D721Med (cell line): ENCODE results near the gene HTR2C.
A peak's percentile ranks its signal among the peaks of the same experiment; 100 is the strongest.

Experiments used
- DNase-seq: peaks from one replicate; pipeline ENCODE4 v3.0.0; 2011; ENCODE audit warnings: low spot score; ENCODE audit not compliant: insufficient read length
- FAIRE-seq: peaks from 2 replicates; lab custom pipeline; 2011; peaks lifted over from hg19 to GRCh38; lab: Jason Lieb, UNC
- TF ChIP-seq, protein P1 (sequence below): IDR thresholded peaks from 2 replicates; pipeline ENCODE4 v1.5.1; 2012; ENCODE audit warnings: mild to moderate bottlenecking, control low read depth; ENCODE audit not compliant: insufficient read depth; ENCODE audit errors: missing control alignments

The HTR2C gene

DNA sequence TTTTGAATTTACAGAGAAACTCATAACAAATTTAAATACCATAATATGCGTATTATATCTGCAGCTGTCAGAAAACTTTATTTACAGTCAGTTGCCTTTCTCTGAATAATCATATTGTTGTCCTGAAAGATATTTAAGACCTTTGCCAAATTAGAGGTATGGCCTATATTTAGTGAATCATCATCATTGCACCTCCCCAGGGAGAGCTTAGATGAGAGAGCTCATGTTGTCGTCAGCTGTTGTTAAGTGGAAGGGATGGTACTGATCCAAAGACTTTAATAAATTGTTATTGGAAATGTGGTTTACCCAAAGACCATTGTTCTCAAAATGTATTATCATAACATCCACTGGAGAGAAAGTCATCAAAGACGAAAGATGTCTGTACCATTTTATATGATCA lies 128.6 kb downstream of the HTR2C start:
- DNase-seq (no peak), FAIRE-seq (no peak)

DNA sequence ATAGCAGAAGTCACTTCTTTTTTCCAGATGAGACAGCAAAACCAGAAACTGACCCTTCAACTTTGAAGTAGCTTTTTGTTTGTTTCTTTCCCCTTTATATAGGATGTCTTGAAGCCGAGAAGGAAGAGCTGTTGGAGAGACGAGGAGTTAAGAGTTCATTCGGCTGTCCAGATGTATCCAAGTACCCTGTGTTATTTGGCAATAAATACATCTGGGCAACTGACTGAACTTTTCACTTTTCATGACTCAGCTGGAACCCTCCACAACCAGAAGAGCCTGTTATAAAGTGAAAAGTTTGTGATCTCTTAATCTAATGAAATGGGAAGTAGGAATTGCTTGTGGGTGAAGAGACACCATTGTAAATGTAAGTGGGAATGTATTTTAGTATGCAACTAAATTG lies 131.2 kb downstream of the HTR2C start:
- TF ChIP-seq, protein P1, sequence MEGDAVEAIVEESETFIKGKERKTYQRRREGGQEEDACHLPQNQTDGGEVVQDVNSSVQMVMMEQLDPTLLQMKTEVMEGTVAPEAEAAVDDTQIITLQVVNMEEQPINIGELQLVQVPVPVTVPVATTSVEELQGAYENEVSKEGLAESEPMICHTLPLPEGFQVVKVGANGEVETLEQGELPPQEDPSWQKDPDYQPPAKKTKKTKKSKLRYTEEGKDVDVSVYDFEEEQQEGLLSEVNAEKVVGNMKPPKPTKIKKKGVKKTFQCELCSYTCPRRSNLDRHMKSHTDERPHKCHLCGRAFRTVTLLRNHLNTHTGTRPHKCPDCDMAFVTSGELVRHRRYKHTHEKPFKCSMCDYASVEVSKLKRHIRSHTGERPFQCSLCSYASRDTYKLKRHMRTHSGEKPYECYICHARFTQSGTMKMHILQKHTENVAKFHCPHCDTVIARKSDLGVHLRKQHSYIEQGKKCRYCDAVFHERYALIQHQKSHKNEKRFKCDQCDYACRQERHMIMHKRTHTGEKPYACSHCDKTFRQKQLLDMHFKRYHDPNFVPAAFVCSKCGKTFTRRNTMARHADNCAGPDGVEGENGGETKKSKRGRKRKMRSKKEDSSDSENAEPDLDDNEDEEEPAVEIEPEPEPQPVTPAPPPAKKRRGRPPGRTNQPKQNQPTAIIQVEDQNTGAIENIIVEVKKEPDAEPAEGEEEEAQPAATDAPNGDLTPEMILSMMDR: no peak
- no peak for FAIRE-seq

More for the DNA sequence above, 128.6 kb downstream of the HTR2C start:
- TF ChIP-seq, protein P1: no peak

DNA sequence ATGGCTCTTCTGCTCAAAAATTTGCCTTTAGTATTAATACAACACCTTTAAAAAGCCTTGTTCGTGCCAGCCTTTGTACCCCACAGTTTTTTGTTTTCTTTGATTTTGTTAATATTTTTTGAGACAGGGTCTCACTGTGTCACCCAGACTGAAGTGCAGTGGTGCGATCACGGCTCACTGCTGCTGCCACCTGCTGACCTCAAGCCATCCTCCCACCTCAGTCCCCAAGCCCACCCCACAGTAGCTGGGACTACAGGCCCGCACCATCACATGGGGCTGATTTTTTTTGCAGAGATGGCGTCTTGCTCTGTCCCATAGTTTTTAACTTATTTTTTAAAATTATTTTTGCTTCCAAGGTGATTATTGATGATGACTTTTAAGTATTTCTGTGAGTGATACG lies 134.0 kb downstream of the HTR2C start:
- FAIRE-seq: no peak
- no peak for DNase-seq
- TF ChIP-seq, protein P1: peak; percentile 39

More for the DNA sequence above, 131.2 kb downstream of the HTR2C start:
- DNase-seq: no peak

DNA sequence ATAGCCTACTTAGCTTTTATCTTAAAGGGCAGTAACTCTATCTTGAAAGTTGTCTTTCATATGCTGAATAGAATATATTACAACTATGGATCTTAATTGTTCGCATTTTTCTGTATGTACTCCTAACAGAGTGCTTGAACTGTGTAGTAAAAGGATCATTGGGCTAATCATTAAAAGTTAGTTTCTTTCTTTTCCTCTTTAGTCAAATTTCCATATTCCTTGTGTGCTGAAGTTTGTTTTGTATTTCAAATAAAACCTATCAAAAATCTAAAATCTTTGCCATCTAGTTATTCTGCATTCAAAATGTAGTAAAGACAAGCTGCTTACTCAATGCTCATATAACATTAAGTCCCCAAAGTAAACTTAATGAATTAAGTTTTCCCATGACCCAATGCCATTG lies 182.7 kb downstream of the HTR2C start:
- TF ChIP-seq, protein P1: no peak
- FAIRE-seq: no peak
- no peak for DNase-seq

DNA sequence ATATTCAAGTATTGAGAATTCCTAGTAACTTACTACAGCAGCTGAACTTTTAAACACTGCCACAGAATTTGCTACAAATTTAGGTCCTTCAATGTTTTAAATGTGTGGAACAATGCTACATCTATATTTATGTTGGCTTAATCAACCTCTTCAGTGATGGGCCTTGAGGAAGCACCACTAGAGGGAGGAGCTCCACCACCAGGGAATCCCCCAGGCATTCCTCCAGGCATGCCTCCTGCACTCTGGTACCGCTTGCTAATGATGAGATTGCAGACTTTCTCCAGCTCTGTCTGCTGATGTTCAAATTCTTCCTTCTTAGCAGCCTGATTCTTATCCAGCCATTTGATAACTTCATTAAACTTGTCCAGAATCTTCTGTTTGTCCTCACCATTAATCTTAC lies 190.8 kb downstream of the HTR2C start:
- no peak for FAIRE-seq
- TF ChIP-seq, protein P1: no peak

DNA sequence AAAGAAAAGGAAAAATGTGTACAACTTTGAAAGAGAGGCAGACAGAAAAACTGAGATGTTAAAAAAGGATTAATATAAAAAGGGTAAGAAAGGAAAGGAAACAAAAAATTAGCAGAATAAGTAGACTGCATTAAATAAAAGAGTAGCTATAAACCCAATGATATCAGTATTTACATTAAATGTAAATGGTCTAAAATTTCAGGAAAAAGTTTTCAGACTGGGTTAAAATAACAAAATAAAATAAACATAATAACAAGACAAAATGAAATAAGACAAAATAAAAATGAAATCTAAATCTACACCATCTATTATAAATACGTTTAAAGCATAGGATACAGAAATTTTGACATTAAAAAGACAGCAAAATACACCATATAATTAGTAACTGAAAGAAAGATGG lies 199.0 kb downstream of the HTR2C start:
- TF ChIP-seq, protein P1: no peak
- FAIRE-seq (no peak), DNase-seq (no peak)

More for the DNA sequence above, 190.8 kb downstream of the HTR2C start:
- no peak for DNase-seq

DNA sequence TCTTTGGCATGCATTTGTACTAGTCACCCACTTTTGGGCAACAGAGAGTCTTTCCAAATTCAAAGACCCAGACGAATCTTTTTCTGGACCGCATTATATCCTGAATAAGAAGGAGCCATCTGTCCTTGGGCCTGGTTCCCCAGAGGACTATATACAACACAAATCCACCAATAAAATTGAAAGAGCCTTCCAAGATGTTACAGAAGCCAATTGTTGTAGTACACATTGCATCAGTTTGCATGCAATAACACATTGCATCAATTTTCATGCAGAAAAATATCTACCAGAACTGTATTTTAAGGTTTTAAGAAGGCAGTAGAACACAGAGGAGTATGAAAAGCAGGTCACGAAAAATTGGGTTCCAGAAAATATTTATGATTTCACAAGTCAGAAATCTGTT lies 203.2 kb downstream of the HTR2C start:
- TF ChIP-seq, protein P1: no peak
- no peak for DNase-seq

More for the DNA sequence above, 203.2 kb downstream of the HTR2C start:
- FAIRE-seq: no peak
